Colon (tissue), 2 donors: ENCODE results near the gene MRPS27.

Experiments
- FAIRE-seq: peaks from 2 replicates; lab custom pipeline; 2012; peaks lifted over from hg19 to GRCh38; lab: Jason Lieb, UNC
- donor health status: control.
- donor health status: control.

The MRPS27 gene

DNA sequence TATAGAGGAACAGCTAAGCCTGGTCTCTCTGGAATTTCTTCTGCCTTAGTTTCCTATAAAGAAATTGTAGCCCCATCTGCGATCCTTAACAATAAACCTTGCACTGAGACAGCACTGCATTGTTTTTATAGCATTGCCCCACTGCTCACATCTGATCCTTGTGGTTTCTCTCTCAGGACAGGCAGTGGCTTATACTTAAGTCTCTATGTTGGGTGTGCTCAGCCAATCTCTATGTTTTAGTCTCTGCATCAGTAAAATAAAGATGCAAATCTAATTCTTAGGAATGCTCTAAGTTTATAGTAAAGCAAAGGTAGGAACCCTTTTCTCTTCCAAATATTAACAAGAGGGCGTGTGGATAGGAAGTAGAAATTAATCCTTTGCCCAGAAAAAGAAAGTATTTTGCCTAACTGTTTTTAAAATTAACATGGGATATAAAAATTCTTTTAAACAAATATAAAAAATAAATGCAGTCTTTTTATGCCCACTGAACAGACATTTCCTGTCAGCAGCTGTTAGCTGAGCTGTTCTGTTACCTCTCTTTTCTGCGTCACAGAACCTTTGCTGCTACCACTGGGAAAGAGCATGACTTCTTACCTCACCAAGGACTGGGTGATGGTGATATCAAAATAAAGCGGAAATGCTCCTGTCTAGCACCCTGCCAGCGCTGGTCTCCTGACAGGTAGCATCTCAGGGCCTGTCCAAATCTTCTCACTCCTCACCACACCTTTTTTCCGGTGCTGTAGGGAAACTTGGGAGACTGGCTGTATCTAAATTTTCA is 29.5 kb downstream of the MRPS27 start:
- no peak for FAIRE-seq

DNA sequence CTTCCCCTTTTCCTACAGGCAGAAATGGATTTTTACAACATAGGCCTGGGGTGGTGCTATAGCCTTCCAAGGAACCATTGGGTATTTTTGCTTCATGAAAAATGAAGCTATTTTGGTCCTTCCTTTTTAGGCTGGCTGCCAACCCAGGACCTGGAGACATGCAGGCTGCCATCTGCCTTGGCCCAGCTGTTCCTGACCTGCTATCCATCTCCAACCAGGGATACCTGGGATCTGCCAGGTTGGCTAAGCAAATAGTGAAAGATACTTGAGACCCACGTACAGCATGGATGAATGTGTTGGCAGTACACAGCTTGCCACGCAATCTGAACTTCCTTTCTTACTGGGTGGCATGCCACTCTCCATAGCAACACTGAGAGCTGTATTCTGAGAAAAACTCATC is 31.1 kb downstream of the MRPS27 start:
- FAIRE-seq = no peak

DNA sequence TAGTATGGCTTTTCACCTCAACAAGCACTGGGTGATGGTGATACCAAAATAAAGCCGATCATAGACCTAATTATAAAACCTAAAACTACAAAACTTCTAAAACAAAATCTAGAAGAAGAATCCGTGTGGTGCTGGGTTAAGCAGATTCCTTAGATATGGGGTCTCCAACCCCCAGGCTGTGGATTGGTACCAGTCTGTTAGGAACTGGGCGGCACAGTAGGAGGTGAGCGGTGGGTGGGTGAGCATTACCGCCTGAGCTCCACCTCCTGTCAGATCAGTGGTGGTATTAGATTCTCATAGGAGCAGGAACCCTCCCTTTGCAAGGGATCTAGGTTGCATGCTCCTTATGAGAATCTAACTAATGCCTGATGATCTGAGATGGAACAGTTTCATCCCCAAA is 33.2 kb downstream of the MRPS27 start:
- FAIRE-seq = no peak

DNA sequence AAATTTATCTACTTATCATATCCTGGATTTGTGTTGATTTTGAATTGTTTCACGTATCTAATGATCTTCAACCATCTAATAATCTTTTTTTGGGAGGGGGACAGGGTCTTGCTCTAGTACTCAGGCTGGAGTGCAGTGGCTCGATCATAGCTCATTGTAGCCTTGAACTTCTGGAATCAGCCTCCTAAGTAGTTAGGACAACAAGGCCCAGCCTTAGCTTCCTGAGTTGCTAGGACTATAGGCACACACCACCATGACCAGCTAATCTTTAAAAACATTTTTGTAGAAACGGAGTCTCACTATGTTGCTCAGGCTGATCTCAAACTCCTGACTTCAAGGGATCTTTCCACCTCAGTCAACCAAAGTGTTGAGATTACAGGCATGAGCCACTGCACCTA is 34.6 kb downstream of the MRPS27 start:
- FAIRE-seq = no peak

DNA sequence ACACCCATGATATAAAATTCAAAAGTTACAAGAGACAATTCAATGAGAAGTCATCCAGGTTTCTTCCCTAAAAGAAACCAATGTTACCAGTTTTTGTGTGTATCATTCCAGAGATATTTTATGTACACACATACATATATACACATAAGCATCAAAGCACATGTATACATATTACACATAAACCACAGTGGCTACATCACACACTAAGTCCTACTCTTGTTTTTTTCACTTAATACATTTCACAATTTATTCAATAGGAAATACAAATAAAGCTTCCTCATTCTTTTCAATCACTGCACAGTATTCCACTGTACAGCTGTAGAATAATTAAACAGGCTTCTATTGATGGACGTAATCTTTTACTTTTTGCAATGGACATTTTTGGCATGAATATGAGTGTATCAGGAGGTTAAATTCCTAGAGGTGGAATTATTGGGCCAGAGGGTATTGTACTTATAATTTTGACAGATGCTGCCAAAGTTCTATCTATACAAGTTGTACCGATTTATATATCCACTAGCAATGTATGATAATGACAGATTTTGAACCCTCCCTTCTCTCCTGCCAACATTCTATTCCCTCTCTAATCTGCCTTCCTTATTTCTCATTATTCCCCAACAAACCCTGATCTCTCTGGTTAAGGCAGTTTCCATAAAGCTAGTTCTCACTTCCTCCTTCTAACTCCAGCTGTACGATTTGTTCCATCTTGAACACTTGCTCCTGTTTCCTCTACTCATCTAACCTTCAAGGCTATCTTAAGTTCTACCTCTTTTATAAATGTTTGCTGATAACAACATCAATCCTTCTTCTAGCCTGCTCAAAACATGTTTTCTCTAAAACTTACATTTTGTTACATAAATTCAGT is 35.2 kb downstream of the MRPS27 start:
- FAIRE-seq = no peak

DNA sequence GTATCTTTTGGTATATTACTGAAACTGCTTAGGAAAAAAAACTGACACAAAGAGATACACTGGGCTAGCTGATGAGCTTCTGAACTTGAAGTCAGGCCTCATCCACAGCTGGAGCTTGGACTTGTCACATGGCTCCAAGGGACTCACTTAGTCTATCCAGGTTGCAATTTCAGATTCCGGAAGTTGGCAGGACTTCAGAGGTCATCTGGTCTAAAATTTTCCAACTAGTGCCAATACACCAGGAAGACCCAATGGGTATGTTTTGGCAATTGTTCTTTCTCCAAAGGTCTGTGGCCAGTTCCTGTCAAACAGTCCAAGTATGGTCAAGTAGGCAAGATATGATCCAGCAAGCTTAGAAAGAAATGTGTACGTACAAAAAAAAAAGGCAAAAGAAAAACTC is 36.7 kb downstream of the MRPS27 start:
- FAIRE-seq = no peak

DNA sequence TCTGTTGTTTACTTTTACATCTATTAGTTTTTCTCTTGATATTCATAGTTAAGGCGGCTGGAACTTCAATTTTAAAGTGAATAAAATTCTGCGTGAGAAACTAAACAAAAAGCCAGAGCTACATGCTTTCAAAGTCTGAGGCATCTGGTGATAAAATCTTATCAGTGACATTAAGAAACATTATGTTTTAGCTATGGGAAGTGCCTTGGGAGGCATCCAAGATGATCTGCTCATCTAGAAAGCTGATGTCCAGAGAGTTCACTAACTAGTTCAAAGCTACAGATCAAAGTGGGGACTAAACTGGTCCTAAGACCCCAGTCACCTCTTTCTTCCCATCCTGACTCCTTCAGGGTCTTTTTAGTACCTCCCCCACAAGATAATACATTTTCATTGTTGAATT is 37.2 kb downstream of the MRPS27 start:
- FAIRE-seq = no peak

DNA sequence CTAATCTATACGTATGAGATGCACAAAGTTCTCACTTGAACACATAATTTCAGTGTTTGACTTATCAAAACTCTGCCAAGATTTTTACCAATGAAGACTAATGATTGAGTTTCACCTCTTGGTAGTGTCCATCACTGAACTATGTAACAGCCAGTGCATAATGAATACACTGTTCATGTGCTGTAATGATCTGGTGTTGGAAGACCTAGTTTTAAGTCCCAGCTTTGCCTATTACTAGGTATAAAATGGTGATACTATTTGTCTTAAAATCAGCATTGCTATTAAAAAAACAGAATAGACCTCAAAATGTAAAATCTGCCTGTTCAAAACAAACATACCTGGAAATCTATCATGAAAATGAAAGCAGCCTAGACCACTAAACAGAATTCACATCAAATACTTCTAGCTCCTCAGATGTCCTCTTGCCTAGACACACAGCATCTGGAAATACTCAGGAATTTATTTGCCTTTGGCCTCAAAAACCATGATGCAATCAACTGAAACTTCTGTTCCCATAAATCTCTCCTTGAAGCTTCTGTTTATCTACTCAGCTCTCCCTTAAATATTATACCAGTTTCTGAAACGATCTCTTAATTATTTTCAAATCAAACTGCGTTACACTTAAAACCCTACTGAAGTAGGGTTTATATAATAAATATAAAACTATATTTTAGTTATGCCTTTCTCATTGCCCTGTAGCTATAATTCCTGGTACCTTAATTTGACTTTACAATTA is 38.1 kb downstream of the MRPS27 start:
- FAIRE-seq = no peak

DNA sequence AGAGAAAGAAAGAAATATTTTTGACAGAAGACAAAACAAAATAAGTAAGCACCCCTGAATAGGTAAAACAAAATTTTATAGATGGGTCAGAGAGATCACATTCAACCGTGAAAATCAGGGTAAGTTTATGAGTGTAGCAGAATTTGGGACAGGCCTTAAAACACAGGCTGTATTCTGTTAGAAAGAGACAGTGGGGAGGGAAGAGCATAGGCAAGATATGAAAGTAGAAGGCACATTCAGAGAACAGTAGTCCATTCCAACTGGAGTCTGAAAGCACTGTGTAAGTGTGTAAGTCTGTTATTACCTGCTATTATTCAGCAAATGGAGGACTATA is 38.6 kb downstream of the MRPS27 start:
- no peak for FAIRE-seq

DNA sequence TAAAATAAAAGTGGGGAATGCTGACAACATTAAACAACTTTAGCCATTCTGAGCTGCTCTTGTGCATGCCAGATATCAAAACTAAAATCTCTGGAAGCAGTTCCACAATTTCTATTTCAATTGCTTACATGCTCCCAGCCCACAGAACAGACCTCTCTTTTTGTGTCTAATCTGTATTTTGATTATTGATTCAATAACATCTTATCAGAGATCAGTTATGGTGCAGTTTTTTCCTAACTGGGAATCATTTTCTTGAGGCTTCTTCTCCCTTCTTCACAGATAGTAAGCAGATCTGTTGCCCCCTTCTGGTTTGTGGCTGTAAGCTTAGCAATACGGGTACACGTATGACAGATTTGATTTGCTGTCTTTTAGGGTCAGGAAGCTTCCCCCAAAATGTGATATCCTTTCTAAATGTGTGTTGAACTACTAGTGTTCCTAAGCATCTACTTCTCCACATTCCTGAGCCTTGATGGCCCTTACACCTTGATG is 39.4 kb downstream of the MRPS27 start:
- no peak for FAIRE-seq

DNA sequence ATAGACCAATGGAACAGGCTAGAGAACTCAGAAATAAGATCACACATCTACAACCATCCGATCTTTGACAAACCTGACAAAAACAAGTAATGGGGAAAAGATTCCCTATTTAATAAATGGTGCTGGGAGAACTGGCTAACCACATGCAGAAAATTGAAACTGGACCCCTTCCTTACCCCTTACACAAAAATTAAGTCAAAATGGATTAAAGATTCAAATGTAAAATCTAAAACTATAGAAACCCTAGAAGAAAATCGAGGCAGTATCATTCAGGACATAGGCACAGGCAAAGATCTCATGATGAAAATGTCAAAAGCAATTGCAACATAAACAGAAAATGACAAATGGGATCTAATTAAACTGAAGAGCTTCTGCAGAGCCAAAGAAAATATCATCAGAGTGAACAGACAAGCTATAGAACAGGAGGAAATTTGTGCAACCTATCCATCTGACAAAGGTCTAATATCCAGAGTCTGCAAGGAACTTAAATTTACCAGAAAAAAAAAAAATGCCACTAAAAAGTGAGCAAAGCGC is 43.8 kb downstream of the MRPS27 start:
- no peak for FAIRE-seq

DNA sequence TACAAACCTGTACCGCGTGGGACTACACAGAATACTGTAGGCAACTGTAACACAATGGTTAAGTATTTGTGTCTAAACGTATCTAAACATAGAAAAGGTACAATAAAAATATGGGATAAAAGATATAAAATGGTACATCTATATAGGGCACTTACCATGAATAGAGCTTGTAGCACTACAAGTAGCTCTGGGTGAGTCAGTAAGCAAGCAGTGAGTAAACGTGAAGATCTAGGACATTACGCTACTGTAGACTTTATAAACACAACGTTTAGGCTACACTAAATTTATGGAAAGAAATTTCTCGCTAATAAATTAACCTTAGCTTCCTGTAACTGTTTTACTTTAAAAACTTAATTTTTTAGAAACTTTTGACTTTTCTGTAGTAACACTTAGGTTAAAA is 46.5 kb downstream of the MRPS27 start:
- no peak for FAIRE-seq

DNA sequence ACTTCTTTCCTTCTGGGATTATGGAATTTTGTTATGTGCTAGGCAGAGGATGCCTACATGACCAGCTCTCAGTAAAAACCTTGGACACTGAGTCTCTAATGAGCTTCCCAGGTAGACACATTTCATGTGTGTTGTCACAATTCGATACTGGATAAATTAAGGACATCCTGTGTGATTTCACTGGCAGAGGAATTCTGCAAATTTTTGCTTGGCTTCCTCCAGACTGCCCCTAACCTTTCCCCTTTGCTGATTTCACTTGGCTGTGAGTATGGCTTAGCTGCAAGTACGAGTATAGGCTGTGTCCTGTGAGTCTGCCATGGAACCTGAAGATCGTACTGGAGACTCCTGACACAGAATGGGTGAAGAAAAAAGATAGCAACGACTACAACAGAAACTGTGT is 47.6 kb downstream of the MRPS27 start:
- FAIRE-seq = no peak

DNA sequence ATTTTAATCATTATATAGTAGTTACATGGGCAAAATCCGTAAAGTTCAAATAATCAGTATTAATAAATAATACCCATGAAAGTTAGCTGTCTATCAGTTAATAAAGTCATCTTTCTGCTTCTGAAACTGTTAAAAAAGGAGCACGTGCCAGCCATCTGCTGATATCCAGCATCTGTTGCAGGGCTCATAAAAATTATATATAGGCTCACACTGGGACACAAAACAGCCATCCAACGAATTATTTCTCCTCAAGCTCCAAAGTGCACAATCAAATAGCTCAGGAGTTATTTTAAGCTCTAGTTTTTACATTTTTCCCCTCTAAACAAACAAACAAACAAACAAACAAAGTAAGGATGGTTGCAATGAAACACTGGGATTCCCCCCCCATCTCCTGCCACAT is 48.3 kb downstream of the MRPS27 start:
- no peak for FAIRE-seq

DNA sequence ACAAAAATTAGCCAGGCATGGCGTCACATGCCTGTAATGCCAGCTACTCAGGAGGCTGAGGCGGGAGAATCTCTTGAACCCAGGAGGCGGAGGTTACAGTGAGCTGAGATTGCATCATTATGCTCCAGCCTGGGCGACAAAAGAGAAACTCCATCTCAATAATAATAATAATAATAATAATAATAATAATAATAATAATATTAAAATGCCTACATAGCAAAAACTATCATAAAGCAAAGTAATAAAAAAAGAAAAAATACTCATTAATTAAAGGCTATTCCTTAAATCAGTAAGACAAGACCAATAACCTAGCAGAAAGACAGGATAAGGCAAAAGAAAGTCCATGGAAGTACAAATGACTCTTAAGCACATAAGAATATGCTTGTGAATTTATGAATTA is 50.0 kb downstream of the MRPS27 start:
- no peak for FAIRE-seq

DNA sequence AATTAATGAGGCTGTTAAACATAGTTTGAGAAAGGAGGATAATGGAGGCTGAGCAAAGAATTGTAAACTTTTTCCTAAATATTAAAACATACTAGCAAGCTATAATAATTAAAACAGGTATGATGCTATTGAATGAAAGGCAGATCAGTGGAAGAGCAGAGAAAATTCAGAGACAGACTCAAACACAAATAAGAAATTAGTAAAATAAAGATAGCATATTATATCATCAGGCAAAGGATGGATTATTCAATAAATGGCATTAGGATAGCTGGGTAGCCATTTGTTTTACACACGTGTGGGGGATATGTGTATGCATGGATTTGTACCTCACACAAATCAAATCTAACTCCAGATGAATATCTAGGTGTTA is 50.6 kb downstream of the MRPS27 start:
- FAIRE-seq = no peak

DNA sequence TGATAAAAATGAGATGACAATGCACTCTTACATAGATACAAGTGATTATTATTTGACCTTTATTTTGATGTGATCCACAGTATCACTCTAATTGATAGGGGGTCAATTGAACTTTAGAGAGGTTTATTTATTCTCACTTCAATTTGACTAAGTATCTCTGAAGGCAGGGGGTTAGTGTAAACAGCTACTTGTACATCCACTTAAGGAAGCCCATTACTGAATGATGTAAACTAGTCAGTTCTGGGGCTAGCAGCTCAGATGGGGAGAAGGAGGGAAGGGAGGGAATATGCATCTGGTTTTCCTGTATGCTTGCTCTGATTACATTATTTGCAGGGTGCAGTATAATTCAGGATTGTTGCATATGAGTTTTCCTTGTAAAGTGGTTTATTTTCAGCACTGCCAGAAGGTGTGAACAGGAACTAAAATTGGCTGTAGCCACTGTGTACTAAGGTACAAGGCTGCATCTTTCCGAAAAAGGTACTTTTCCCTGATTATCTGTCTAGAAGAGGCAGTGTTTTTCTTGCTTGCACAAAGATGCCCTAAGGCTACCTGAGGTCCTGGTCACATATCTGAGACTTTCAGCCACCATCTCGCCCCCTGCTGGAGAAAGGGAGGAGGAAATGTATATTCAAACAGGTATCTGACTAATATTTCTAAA is 51.2 kb downstream of the MRPS27 start:
- no peak for FAIRE-seq

DNA sequence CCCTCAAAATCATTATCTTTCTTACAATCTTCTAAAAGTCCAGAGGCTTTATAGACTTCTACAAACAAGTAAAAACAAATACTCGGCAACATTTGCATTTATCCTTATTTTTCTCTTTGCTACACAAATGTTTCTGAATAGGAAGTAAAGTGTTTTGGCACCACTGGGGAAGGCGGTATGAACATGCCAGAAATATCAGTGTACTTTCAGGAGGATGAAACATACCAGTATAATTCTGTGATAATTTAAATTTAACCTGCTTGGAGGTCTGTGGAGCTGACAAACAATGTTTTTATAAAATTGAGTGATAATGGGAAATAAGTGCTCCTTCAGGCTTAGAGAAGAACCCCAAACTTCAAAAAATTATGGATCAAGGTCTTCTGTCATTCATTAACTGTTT is 51.8 kb downstream of the MRPS27 start:
- FAIRE-seq = no peak

DNA sequence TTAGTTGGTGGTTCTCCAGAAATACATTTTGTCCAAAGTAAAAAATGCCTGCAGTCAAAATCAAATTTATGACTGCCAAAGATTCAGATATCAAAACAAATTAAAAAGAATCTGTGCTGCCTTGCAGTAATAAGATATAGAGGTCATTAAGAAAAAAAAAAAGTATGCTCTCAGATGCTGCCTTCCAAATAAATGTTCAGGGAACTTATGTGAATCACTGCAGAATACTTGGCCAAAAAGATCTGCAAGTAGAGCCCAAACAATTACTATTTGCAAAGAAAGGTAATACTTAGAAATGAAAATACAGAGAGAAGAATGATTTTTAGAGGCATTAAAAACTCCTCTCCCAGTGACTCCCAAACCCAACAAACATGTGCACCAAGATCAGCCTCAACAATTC is 52.4 kb downstream of the MRPS27 start:
- no peak for FAIRE-seq

DNA sequence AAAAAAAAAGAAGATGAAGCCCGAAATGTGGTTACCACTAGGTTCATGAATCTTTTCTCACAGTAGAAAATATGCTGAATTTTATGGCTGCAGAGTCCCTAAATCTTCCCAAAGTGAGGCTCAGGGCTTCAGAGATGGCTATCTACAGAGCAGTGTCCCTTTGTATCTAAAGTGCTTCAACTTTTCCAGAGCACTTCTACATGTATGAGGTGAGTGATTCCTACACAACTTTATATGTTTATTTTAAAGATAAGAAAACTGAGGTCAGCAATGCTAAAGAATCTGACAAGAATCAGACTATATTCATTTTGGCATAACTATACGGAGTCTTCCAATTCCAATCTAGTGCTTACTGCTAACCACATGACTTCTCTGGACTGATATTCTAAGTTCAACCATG is 53.2 kb downstream of the MRPS27 start:
- FAIRE-seq = no peak

DNA sequence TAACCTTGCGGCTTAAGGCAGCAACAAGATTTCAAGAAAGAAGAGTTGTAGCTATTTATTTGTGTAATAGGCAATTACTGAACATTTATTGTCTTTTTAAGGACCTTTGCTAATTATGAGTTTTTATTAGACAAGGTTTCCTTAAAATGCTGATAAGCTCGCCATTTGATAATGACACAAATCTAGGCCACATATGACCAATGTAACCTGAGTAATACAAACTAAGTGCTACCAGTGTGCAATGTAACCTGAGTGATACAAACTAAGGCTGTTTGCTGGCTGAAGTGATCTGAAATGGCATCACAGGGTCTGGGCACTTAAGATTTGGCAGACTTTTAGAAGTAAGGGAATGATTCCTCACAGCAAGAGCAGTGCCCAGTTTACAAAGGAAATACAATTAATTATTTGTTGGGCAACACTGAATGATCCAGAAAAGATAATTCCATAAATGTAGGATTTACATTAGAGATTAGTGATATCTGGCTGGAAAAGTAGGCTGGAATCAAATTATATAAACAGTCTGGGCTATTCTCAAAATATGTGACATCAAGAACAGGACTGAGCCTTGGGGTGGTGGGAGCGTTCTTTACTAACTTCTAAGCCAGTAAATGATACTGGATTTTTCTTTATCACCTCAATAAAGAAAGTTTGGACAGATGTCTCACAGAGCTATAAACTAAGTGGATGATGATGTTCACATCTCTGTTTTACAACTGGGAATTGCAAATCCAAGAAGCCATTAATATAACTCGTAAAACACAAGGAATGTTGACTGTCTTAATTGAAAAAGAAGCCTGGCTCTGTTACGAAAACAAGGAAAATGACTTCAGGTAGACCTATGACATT is 54.8 kb downstream of the MRPS27 start:
- no peak for FAIRE-seq
